SJCRH30 (cell line): ENCODE data around the gene FAM193A. TPM values are rescaled to one million over a fixed set of nuclear protein-coding genes. Genes with fewer than 3 reads are reported as not detected.
A peak's percentile ranks its signal among the peaks of the same experiment; 100 is the strongest.

Experiments used
- DNase-seq, 2 experiments: peaks; one replicate each; pipeline ENCODE4 v3.0.0-alpha.2; 2015 to 2020
- H3K27ac ChIP-seq: fragments of 250-450 bp; sonication (Bioruptor Pico); 2 replicates; pipeline ENCODE4 v1.5.1; 2020; ENCODE audit warnings: mild to moderate bottlenecking, moderate library complexity
- H3K27me3 ChIP-seq: fragments of 250-450 bp; sonication (Bioruptor Pico); 2 replicates; pipeline ENCODE4 v1.5.1; 2020; ENCODE audit warnings: mild to moderate bottlenecking, moderate library complexity
- H3K36me3 ChIP-seq: fragments of 250-450 bp; sonication (Bioruptor Pico); 2 replicates; pipeline ENCODE4 v1.5.1; 2020; ENCODE audit warnings: mild to moderate bottlenecking, moderate library complexity
- H3K4me1 ChIP-seq: fragments of 250-450 bp; sonication (Bioruptor Pico); 2 replicates; pipeline ENCODE4 v1.5.1; 2020; ENCODE audit warnings: mild to moderate bottlenecking, moderate library complexity
- H3K4me3 ChIP-seq: fragments of 250-450 bp; sonication (Bioruptor Pico); 2 replicates; pipeline ENCODE4 v1.5.1; 2020; ENCODE audit warnings: mild to moderate bottlenecking, moderate library complexity
- H3K9me3 ChIP-seq: fragments of 250-450 bp; sonication (Bioruptor Pico); replicated peaks from 2 replicates; pipeline ENCODE4 v1.5.1; 2020; ENCODE audit warnings: mild to moderate bottlenecking, moderate library complexity
- total RNA-seq: library from RNA; depleted of rRNA; stranded (reverse); fragments of >200 nt; shearing (Covaris generic); gene quantifications from 2 replicates; pipeline ENCODE4 v1.2.3, GENCODE V29; 2014

Gene FAM193A
- total RNA-seq, 1 experiment from 2014 or later, result 20.4 TPM

- Histone ChIP-seq H3K27ac (no peak overlapping the region), H3K4me3 (no peak overlapping the region), H3K9me3 (no peaks in the 10 kb centered on the region), H3K27me3 (no peaks in the 10 kb centered on the region), H3K36me3 (peaks cover 23% of the 10 kb centered on the region; the same call in 1 of the 2 replicates), H3K4me1 (no peaks in the 10 kb centered on the region)
- no peak for DNase-seq
Observed at GRCh38 chr4:2745981-2746806, 209.7 kb downstream of the FAM193A start.

DNA sequence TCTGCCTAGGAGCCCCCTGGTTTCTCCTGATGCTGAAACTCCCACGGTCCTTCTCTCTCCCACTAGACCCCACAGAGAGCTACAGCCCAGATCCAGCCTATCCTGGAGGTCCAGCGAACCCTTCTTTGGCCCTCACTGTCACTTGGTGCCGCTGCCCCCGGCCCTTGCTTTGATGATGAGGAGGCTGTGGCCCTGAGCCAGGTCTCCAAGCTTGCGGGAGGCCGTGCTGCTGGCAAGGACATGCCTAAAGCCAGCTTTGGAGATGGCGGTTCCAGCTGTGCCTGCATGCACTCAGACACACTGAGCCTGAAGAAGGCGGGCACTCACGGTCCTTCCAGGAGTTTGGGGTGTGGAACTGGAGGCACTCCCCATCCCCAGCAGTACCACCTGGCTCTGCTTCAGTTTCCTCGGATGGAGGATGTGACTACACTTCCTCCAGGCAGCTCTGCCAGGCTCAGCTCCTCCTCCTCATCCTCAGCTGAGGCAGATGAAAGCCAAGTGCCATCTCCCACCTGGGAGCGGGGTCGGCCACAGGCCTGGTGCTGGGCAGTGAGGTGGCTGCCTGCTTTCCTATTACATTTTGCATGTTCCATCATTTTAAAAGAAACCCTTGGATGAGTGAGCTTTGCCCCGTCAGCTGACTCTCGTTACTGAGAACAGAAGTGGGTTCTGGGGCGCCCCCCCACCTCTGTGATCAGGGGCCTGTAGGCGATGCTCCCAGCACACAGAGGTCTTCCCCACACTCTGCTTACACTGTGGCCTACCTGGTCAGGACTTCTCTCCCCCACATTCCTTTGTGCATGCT lies 210.6 kb downstream of the FAM193A start:
- H3K27ac ChIP-seq, result no peak overlapping the region
- H3K9me3 ChIP-seq, result no peaks in the 10 kb centered on the region
- no peaks in the 10 kb centered on the region for H3K27me3 ChIP-seq
- H3K4me1 ChIP-seq, result no peaks in the 10 kb centered on the region
- DNase-seq, result no peak
- H3K36me3 ChIP-seq, result peaks cover 23% of the 10 kb centered on the region; the same call in 1 of the 2 replicates
- H3K4me3 ChIP-seq, result no peak overlapping the region

DNA sequence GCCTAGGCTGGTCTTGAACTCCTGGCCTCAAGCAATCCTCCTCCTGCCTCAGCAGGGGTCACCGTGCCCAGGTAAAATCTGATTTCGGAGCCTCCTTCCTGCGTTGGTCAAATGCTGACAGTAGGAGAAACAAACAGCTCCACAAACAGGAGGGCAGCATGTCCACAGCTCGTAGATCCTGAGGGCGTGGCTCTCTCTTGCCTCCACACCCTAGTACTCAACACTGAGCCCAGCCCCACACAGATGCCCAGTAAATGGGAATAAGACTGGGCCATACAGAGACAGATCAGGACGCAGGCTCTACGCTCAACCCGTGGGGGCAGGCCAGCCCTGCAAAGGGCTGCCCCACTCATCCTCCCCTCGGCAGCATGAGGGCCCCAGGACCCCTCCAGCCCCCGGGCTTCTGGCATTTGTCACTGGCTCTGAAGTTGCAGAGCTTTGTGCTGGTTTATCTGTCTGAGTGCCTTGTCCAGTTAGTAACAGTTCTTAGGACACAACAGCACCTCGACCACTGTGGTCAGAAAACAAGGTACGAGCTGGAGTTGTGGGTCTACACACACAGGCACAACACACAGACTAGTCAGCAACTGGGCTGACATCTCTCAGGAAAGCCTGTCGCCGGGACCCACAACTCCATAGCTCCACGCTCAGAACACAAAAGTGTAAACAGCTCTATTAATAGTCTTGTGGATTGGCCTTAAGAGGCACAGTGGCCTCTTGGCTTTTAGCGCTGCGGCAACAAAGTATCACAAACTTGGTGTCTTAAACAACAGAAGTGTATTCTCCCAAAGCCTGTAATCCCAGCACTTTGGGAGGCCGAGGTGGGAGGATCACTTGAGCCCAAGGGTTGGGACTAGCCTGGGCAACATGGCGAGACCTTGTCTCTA lies 214.5 kb downstream of the FAM193A start:
- H3K4me3 ChIP-seq, result no peak overlapping the region
- H3K27me3 ChIP-seq, result no peaks in the 10 kb centered on the region
- no peaks in the 10 kb centered on the region for H3K9me3 ChIP-seq
- no peak overlapping the region for H3K27ac ChIP-seq
- H3K4me1 ChIP-seq, result no peaks in the 10 kb centered on the region
- peaks cover 4% of the 10 kb centered on the region; the same call in 1 of the 2 replicates for H3K36me3 ChIP-seq
- no peak for DNase-seq

DNA sequence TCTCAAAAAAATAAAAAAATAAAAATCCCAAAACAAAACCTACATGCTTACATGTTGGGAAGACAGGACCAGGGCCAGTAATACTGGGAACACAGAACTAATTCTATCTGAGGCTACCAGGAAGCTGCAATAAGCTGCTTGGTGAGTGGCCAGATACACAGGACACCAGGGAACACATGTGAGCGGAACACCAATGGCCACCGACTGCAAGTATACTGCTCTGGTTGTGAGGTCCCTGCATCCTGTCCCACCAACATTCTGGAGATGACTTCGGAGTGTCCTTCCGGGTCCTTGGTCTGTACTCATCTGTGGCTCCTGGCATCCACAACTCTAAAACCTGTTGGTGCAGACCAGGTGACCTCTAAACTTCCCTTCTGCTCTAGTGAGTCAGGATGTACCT lies 217.0 kb downstream of the FAM193A start:
- H3K9me3 ChIP-seq, result no peaks in the 10 kb centered on the region

DNA sequence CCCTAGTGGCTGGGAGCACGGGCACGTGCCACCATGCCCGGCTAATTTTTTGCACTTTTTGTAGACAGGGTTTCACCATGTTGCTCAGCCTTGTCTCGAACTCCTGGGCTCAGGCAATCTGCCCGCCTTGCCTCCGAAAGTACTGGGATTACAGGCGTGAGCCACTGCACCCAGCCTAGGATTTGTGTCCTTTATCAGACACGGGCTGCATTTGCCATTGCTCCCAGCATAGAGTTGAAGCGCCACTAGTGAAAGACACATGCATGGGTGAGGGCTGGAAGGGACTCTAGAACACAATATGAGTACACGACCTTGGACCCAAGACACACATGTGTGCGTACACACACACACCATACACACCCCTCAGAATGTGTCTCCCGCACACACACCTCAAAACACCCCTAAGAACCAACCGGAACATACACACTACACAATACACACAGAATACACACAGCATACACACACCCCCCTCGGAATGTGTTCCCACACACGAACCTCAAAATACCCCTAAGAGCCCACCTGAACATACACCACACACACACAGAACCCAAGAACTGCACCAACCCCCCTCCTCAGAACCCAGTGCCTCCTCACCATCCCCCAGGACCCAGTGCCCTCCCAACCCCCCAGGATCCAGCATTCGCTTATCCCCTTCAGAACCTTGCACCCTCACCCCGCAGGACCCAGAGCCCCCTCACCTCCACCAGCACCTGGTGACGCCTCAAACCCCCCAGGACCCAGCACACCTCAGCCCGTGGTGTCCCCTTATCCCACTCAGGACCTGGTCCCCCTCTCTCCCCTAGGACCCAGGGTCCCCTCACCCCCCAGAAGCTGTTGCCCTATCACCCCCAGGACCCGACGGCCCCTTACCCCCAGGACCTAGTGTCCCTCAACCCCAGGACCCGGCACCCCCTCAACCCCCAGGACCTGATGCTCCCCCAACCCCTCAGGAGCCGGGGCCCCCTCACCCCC lies 218.7 kb downstream of the FAM193A start:
- peak overlapping the region; percentile 87 for H3K4me3 ChIP-seq
- no peaks in the 10 kb centered on the region for H3K9me3 ChIP-seq
- H3K36me3 ChIP-seq, result no peaks in the 10 kb centered on the region
- H3K27ac ChIP-seq, result no peak overlapping the region
- no peak for DNase-seq
- H3K4me1 ChIP-seq, result peaks cover 5% of the 10 kb centered on the region; the same call in 1 of the 2 replicates
- no peaks in the 10 kb centered on the region for H3K27me3 ChIP-seq

More for the DNA sequence above, 217.0 kb downstream of the FAM193A start:
- DNase-seq, result no peak
- H3K36me3 ChIP-seq, result no peaks in the 10 kb centered on the region
- no peak overlapping the region for H3K4me3 ChIP-seq
- no peaks in the 10 kb centered on the region for H3K27me3 ChIP-seq
- H3K27ac ChIP-seq, result no peak overlapping the region
- H3K4me1 ChIP-seq, result peaks cover 5% of the 10 kb centered on the region; the same call in 1 of the 2 replicates

DNA sequence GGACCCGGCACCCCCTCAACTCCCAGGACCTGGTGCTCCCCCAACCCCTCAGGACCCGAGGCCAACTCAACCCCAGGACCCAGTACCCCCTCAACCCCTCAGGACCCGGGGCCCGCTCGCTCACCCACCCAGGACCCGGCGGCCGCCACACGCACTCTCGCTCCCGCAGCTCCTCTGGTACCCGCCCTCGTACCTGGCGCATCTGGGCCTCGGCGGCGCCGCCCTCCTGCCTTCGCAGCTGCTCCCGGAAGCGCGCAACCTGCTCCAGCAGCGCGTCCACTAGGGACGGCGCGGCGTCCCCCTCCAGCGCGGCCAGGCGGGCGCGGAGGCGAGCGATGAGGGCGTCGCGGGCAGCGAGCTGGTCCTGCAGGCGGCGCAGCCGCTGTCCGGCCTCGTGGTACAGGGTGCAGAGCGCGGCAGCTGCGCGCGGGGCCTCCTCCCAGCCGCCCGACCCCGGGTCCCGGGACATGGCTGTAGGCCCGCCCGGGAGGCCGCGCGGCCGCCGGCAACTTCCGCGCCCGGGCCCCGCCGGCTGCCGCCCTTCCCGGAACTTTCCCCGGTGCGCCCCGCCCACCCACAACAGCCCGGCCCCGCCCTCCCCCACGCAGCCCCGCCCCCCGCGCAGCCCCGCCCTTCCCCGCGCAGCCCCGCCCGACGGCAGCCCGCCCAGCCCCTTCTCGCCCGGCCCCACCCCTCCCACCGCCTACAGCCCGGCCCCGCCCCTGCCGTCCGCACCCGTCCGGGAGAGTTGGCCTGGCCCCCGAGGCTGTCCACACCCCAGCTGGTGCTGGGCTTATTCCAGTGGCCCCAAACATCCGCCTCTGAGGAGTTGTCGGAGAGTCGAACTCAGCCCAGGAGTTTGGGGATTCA lies 219.6 kb downstream of the FAM193A start, which contains the start of gene TNIP2:
Gene TNIP2, minus strand, starts transcription at position 516 of the 870 bp plus-strand sequence. Its CDS starts 47 bp downstream, at position 469.
- Histone ChIP-seq H3K36me3 (no peaks in the 10 kb centered on the region), H3K27ac (peak within 1 kb of the TSS; percentile 30; the same call in 1 of the 2 replicates)

DNA sequence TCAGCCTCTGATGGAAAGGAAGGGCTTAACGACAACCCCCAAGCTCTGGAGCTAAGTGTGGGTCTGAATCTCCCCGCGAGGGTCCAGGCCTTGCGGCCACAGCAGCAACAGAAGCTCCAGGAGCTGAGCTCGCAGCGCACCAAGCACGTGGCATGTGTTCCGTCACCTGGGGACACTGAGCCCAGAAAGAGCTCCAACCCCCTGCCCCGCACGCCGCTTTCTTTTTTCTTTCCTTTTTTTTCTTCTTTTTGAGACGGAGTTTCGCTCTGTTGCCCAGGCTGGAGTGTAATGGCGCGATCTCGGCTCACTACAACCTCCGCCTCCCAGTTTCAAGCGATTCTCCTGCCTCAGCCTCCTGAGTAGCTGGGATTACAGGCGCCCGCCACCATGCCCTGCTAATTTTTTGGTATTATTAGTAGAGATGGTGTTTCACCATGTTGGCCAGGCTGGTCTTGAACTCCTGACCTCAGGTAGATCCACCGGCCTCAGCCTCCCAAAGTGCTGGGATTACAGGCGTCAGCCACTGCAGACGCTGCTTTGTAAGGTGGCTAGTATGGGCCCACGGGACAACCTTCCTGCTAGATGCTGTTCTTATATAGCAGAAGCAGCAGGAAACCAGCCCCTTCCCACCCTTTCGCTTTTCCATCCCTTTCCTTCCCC lies 220.4 kb downstream of the FAM193A start:
- Histone ChIP-seq H3K27me3 (no peaks in the 10 kb centered on the region), H3K4me3 (peak overlapping the region; percentile 87), H3K9me3 (no peaks in the 10 kb centered on the region), H3K4me1 (peaks cover 5% of the 10 kb centered on the region; the same call in 1 of the 2 replicates), H3K36me3 (no peaks in the 10 kb centered on the region), H3K27ac (no peak overlapping the region)
- no peak for DNase-seq

More for the DNA sequence above, 219.6 kb downstream of the FAM193A start, which contains the start of gene TNIP2:
- Histone ChIP-seq H3K9me3 (no peaks in the 10 kb centered on the region), H3K4me3 (peak within 1 kb of the TSS; percentile 87), H3K4me1 (peaks cover 5% of the 10 kb centered on the region; the same call in 1 of the 2 replicates), H3K27me3 (no peaks in the 10 kb centered on the region)
- peak; percentile 91 for DNase-seq

GRCh38 chr4:2757426-2757825 lies 221.0 kb downstream of the FAM193A start:
- DNase-seq, result no peak
- Histone ChIP-seq H3K36me3 (no peaks in the 10 kb centered on the region), H3K4me3 (no peak overlapping the region), H3K9me3 (no peaks in the 10 kb centered on the region), H3K4me1 (peaks cover 5% of the 10 kb centered on the region; the same call in 1 of the 2 replicates), H3K27me3 (no peaks in the 10 kb centered on the region), H3K27ac (no peak overlapping the region)

GRCh38 chr4:2761035-2761923 lies 224.8 kb downstream of the FAM193A start:
- no peaks in the 10 kb centered on the region for H3K36me3 ChIP-seq
- DNase-seq, result no peak
- no peak overlapping the region for H3K4me3 ChIP-seq
- H3K27me3 ChIP-seq, result no peaks in the 10 kb centered on the region
- no peak overlapping the region for H3K27ac ChIP-seq
- H3K4me1 ChIP-seq, result peaks cover 5% of the 10 kb centered on the region; the same call in 1 of the 2 replicates
- no peaks in the 10 kb centered on the region for H3K9me3 ChIP-seq

DNA sequence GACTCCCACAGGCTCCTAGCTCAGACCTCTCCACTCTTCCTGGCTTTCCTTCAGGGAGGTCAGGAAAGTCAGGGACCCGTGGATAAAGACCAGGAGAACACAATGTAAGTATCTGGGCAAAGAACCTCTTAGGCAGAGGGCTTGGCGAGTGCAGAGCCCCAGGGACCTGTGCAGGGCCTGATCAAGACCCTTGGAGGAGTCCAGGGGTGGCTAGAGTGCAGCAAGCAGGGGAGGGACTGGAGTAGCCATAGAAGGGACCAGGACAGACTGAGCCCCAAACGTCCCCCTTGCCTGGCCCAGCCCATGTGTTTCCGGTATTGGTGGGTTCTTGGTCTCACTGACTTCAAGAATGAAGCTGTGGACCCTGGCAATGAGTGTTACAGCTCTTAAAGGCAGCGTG lies 225.6 kb downstream of the FAM193A start:
- no peak overlapping the region for H3K4me3 ChIP-seq
- H3K4me1 ChIP-seq, result no peaks in the 10 kb centered on the region
- H3K27ac ChIP-seq, result no peak overlapping the region
- DNase-seq, result no peak
- H3K27me3 ChIP-seq, result no peaks in the 10 kb centered on the region
- H3K9me3 ChIP-seq, result no peaks in the 10 kb centered on the region
- no peaks in the 10 kb centered on the region for H3K36me3 ChIP-seq
